COLO668 (cell line): ENCODE measurements around the gene MS4A10.

Experiments
- DNase-seq: peaks from one replicate; lab custom pipeline; 2025; ENCODE audit not compliant: unreplicated experiment; lab: John Stamatoyannopoulos, UW

The MS4A10 gene

DNA sequence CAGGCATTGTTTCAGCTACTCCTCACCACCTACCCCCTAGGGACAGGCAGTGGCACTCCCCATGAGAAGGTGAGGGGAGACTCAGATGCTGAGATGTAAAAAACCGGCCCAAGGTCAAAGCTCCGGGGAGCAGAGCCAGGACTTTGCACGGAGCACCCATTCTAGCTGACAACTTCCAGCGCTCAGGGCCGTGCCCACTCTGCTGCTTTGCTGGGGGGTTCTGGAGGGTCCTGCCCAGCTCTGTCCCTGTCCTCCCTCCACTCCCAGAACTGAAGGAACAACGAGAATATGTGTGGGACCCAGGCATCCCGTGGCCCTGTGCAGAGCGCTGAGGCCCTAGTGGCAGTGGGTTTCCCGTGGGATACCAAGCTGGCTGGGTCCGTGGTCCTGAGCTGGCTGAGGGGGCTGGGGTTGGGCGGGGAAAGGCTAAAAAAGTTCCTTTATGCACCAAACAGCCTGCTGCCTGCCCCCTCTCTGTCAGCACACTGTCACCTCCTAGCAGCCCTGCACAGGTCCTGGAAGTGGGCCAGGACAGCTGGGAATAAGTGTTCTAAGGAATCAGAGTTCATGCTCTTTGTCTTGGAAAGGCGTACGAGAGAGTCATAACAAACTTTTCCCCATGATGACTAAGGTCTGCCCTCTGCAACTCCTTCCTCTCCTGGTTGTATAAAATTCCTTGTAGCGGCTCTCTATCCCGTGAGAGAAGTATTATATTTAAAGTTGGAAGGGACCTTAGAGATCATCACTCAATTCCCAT is 1.9 kb downstream of the MS4A10 start:
- DNase-seq: no peak

DNA sequence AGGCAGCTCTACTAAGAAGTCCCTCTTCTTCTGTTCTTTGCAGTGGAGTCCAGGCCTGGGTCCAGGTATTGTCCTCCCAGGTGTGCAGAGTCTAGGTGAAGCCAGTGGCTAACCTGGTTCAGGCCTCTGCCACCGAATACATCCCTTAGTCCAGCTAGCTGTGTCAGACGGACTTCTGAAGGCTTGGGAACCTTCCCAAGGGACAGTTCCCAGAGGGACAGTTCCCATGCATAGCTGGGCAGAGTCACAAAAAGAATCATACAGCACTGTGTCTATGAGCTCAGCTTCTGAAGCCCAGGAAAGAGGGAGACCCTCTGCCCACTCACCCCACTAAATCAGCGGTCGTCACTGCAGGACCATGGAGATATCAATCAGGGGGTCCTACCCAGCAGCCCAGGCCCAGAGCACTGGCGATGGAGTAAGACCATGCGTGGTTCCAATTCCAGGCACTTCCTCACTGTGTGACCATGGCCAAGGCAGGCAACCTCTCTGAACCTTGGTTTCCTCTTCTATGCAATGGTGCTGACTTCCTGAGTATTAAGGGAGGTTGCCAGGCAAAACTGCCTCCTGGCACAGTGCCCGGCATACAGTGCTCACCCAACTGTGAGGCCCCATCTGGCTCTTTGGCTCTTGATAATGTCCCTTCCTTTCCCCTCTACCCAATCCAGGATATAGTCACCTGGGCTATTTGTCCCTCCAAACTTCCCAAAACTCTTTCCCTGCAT is 3.4 kb downstream of the MS4A10 start:
- DNase-seq: peak; percentile 12

DNA sequence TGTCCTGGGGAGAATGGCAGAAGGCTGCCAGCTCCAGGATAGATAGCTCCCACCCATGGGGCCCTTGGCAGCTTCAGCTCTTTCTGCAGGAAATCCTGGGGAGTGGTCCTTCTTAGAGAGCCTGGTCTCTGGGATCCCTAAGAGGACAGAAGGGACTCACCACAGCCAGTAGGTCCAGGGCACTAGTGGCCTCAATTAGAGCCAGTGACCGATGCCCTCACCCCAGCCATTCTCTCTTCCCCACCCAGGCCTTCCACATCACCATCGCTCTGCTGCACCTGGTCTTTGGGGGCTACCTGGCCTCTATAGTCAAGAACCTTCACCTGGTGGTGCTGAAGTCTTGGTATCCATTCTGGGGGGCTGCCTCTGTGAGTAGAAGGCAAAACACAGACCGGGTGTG is 5.6 kb downstream of the MS4A10 start:
- DNase-seq: no peak

DNA sequence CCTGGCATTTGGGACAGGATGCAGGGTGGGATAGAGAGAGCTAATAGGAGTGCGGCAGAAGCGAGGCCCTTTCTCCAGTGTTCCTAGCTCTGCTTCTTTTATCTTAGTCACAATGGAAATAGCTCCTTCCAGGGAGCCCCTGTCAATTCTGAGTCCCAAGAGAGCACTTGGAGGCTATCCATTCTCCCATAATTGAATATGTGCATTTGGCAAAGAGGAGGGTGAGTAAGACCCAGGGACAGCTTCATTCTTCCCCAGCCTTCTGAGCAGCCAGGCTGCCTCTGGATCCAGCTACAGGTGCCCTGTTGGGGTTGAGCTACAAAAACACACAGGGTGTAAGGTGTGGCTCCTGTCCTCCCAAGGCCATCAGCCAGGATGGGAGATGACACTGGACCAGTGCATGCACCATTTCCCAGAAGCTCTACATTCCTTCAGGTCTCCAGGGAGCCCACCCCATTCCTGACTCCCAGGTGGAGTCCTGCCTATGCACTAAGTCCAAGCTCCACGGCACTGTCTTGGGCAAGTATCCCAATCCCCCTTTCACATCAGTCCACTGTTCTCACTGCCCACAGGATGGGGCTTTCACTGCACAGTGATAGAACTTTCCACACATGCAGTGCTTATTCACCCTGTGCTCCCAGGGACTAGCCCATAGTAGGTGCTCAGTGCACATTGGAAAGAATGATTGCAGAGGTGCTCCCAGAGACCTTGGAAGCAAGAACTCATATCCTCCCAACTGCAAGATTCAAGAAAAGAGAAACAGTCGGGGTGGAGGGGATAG is 6.2 kb downstream of the MS4A10 start:
- DNase-seq: no peak

DNA sequence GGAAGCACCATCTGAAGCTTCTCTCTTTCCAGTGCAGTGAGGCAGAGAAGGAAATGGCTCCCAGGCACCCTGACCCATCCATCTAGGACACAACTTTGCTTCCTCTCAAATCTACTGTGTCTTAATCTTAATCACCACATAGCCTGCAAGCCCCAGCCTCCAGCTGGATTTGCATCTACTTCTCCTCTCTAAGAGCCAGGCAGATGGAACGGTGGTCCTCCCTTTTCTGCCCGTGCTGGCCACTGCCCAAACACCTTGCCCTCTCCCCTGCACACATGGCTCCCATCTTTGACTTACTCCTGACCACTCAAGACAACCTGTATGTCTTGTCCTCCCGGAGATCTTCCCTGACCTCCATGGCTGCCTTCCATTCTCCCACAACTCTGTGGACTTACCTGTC is 7.4 kb downstream of the MS4A10 start:
- DNase-seq: no peak

DNA sequence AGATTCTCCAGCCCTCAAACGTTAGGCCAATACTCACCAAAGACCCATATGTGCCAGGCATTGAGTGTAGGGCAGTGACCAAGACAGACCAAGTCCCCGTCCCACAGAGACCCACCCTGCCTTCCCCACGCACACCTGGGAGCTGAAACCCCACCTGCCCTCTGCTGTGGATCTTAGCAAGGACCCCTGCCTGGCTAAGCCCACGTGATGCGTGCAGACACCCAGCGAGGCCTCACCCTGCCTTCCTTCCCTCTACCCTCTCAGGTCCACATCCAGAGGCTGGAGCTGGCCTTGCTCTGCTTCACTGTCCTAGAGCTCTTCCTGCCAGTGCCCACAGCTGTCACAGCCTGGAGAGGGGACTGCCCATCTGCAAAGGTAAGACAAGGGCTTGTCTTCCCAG is 10.2 kb downstream of the MS4A10 start:
- no peak for DNase-seq

DNA sequence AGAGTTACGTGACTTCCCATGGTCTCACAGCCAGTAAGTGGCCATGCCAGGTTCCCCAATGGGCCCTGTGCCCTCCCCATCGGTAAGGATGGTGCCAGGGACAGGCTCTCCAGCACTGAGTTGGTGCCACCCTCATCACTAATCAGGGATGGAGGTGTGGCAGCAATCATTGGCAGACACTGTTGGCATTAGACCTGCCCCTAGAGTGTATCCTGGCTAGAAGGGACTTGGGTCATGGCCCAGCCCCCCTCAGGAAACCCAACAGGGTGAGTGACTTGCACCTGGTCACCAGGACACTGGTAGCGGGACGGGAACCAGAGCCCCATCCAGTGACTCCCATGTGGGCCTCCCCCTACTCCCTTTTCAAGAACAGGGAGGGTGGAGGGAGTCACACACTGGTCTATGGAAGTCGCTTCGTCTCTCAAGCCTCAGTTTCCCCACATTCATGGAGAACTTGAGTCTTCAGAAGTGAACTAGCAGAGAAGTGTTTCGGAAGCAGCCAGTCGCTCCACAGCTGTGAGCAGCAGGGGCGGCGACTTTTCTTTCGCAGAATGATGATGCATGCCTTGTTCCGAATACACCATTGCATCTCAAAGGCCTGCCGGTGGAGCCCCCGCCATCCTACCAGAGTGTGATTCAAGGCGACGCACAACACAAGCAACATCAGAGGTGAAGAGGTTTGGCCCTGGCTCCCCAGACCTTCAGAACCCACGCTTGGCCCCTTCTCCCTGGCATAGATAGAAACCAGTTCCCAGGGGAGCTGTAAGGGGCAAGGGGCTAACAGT is 12.9 kb downstream of the MS4A10 start:
- no peak for DNase-seq

DNA sequence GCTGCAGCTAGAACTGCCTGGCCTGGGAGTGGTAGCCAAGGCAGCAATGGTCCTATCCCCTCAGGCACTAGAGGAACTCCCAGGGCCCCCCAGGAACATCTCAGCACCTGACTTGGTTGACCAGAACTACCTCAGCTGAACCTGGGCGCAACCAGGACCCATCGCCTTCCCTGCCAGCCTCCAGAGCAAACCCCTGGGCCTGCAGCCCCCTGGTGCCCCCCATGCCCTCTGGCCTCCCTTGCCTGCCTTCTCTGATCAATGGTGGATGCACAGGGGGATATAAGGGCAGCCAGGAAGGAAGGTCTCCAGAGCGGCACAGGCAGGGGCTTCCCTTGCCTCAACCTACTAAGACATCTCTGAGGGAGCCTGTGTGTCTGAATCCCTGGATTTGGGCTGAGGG is 13.5 kb downstream of the MS4A10 start:
- no peak for DNase-seq

DNA sequence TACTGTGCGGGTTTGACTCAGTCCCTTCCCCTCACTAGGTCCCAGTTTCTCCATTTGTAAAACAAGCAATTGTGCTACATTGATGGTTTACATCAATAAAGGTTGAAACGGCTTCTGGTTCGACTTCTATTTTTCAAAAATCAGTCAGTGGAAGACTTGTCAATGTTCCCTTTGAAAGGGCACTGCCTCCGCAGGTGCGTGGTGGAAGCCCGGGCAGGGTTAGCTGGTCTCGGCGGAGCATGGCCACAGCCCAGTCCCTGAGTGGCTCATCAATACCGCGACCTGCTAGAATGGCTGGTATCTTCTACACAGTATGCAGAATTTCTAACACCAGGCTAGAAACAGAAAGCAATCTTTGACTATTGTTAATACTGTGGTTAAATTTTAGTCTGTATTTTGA is 16.1 kb downstream of the MS4A10 start:
- no peak for DNase-seq

DNA sequence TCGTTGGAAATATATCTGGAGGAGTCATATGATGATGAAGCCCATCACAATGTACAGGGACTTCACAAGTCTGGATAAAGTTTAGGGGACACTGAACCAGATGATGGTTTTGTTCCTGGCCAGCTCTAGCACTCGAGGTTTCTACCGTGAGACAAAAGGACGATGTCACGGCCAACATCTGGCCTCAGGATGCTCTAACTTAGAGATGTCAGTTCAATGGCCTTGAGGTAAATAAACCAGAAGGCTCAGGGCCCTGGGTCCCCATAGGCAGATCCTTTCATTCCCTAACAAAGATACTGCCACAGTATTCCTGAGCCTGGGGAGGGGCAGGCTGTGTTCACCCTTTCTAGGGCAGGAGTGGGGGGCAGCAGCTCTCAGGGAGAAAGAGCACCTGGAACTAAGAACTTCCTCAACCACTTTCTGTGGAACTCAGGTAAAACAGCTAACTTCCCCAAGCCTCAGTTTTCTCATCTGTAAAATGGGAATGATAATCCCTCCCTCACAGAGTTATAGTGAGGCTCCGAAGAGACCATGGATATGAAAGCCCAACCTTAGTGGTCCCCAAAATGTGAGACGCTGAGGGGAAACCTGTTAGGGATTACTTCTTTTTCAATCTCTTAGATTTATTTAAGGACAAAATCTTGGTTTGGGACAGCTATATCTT is 18.3 kb downstream of the MS4A10 start:
- no peak for DNase-seq

DNA sequence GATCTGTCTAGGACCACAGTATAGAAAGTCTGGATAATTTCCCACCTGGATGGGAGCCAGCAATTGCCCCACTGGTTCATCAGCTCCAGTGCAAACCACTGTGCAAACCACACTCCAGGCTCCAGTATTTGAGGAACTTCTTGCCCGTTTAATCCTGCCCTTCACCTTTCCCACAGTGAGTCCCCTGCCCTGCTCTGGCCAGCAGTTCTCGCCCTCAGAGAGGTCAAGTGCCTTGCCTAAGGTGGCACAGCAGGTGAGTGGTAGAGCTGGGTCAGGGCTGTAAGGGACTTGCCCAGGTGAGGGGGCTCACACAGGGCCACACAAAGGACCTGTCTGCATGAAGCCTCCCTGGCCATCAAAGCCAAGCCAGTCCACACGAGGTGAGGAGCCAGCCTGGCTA is 24.1 kb downstream of the MS4A10 start:
- no peak for DNase-seq

DNA sequence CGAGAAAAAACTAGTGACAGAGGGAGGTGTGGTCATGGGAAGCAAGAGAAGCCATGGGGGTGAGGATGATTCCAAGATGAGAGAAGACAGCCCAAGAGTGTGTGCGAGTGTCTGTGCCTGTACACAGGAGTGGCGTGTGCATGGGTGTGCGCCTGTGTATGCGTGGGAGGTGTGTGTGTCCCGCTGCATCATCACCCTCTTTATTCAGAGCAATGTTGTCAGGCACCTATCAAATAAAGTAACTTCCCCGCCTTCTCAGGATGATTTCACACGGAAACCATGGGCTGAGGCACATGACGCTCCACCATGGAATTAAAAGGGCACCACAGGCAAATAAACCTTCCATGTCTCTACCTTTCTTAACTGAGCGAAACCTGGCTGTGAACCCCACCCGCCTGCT is 24.6 kb downstream of the MS4A10 start:
- DNase-seq: no peak

DNA sequence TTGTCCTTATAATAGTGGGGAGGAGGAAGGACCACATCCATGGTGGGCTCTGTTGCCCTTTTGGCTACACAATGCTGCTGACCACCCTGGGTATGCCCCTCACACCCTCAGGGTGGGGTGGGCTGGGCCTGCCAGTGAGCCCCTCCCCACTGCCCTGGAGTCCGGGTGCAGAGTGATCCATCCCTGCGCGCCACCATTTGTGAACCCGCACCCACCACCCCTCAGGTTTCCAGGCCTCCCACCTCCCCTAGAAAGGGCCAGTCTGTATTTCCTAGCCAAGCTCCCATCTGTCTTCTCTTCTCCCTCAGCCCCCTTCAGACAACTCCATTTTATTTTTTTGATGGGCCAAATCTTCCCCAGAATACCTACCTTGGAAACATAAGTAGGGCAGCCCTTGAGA is 25.0 kb downstream of the MS4A10 start:
- DNase-seq: no peak

DNA sequence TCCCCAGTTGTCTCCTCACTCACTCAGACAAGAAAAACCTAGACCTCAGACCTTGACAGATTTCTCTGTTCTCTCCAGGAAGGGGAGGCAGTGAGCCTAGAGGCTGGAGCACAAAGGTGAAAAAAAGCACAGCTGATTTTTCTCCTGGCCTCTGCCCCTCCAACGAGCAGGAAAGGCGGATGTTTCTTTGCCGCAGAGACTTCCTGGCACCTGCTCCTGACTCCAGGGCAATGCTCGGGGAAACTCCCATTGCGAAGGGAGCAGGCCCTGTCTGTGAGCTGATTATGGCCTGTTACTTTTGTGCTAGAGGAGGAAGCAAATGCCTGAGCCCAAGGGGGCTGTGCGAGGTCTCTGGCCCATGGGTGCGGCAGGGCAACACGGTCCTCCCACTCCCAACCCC is 25.4 kb downstream of the MS4A10 start:
- DNase-seq: peak; percentile 55

DNA sequence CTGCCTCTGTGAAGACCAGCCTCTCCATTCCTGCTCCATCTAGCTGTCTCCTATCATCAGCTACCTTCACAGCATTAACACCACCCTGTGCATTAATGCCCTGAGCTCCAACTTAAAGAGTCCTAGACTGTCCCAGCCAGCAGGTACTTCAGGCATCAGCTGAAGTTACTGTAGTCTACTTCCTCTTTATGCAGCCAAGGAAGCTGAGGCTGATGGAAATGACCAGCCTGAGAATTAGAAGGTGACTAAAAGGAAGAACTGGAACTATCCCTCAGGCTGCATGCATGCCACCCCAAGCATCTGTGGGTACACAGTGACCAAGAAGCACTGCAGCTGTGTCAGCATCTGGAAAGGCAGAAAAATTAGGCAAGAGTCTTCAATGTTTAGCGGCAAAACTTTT is 28.2 kb downstream of the MS4A10 start:
- no peak for DNase-seq

DNA sequence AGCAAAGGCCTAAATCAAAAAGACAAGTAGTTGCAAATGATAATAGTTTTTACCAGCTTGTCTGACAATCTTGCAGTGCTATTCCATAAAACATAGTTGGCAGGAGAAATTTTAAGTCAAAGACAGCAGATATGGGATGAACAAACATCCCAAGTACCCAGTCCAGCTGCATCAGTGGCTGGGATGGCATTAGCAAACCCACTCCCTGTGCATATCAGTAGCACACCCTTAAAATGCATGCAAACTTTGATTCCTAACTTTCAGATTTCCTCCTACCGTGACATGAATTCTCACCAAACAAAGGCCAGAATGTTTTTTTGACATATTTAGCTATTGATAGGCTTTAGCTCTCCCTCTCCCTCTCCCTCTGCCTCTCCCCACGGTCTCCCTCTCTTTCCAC is 29.0 kb downstream of the MS4A10 start:
- DNase-seq: no peak

DNA sequence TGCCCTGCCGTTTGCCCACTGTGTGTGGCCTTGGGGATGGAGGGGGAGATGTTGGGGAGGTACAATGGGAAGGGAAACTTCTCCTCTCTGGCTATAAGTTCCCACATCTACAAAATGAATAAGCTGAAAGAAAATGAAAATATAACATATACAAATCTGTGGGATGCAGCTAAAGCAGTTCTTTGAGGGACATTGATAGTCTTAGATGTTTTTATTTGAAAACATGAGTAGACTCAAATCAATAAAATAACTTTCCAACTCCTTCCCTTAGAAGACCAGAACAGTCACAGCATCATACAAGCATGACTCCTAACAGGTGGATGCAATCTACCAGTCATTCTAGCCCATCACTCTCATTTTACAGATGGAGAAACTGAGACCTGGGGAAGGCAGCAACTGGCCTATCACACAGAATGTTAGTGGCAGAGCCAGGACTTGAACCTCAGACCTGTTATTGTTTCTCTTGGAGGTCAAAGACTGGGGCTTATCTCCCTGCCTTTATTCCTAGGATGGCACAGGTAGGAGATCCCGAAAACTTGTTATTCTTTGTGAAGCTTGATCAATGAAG is 31.5 kb downstream of the MS4A10 start:
- no peak for DNase-seq

DNA sequence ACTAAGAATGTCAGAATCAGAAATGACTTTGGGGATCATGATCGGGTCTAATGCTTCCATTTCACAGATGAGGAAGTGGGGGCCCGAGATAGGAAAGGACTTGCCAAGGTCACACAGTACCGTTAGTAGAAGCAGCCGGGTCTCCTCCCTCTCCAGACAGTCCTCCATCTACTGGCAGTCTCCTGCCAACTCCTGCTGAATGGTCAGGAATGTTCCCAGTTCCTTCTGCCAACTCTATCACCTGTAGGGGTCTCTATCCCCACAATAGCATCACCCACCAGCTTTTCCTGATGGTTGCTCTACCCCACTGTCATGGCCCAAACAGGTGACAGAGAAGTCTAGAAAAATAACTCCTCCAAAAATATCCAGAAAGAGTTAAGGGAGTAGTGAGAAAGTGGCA is 32.9 kb downstream of the MS4A10 start:
- no peak for DNase-seq

DNA sequence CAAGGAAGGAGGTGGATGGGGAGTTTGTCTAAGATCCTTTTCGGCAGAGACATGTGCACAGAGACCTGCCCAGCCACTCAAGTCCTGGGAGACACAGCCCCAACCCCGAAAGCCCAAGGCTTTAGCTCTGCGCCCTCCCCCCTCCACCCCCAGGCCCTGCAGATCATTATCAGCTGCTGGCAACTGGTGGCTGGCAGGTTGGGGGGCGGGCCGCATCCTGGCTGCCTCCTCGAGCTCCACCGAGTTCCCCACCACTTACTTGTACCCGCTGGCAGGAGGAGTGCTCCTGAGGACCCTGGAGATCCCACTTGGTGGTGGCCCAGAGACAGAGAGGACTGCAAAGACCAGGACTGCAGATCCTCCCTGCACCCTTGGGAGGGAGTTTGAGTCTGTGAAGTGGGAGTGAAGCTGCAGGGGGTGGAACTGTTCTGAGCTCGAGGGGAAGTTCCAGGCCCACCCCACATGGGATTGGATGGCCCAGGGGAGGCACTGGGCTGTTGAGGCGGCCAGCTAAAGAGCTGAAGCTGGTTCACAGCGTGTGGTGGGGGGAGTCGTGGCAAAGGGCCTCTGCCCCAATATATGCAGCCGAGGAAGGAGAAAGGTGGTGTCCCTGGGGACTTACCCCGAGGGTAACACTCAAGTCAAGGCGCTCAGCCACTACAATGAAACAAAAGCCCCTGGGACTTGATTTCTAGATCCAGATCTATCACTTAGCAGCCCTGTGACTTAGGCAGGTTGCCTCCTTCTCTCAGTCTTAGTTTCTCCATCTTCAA is 36.9 kb downstream of the MS4A10 start:
- no peak for DNase-seq
